Mesenchymal stem cell (in vitro differentiated cells and primary cell): ENCODE data around the gene CCDC158.

ENCODE experiments used
- DNase-seq: peaks from one replicate; pipeline ENCODE4 v3.0.0-alpha.2; 2013
- H2AFZ ChIP-seq: one replicate; pipeline ENCODE4 v1.6.1; 2013; ENCODE audit warnings: low read depth, mild to moderate bottlenecking, control low read depth, inconsistent platforms, low read length, moderate library complexity
- H2AK5ac ChIP-seq: 2 replicates; pipeline ENCODE4 v1.6.1; 2013; ENCODE audit warnings: low read length, moderate library complexity, mild to moderate bottlenecking, inconsistent platforms; ENCODE audit not compliant: severe bottlenecking
- H2BK120ac ChIP-seq: one replicate; pipeline ENCODE4 v1.6.1; 2013; ENCODE audit warnings: low read depth, mild to moderate bottlenecking, inconsistent platforms, low read length, moderate library complexity
- H2BK12ac ChIP-seq, 2 experiments: one replicate each; pipeline ENCODE4 v1.6.1; 2013; ENCODE audit warnings: inconsistent platforms in 2 of 2, low read length in 2 of 2, mild to moderate bottlenecking in 2 of 2, moderate library complexity in 2 of 2, control low read depth in 1 of 2
- H2BK15ac ChIP-seq: one replicate; pipeline ENCODE4 v1.6.1; 2013; ENCODE audit warnings: mild to moderate bottlenecking, low read depth, inconsistent platforms; ENCODE audit not compliant: poor library complexity, severe bottlenecking
- H2BK5ac ChIP-seq: 2 replicates; pipeline ENCODE4 v1.6.1; 2013; ENCODE audit warnings: low read depth, mild to moderate bottlenecking, low read length, control low read depth, inconsistent platforms; ENCODE audit not compliant: poor library complexity, severe bottlenecking
- H3K14ac ChIP-seq, 2 experiments: one replicate each; pipeline ENCODE4 v1.6.1; 2013; ENCODE audit warnings: inconsistent platforms in 2 of 2, low read length in 2 of 2, control low read depth in 1 of 2, mild to moderate bottlenecking in 1 of 2, moderate library complexity in 1 of 2
- H3K18ac ChIP-seq, 2 experiments: one replicate each; pipeline ENCODE4 v1.6.1; 2013; ENCODE audit warnings: inconsistent platforms in 2 of 2, low read length in 2 of 2, control low read depth in 1 of 2, low read depth in 1 of 2, mild to moderate bottlenecking in 1 of 2
- H3K23ac ChIP-seq, 2 experiments: one replicate each; pipeline ENCODE4 v1.6.1; 2013; ENCODE audit warnings: inconsistent platforms in 2 of 2, low read length in 2 of 2, mild to moderate bottlenecking in 2 of 2, moderate library complexity in 2 of 2, control low read depth in 1 of 2
- H3K27ac ChIP-seq: 2 replicates; pipeline ENCODE4 v1.5.1; 2013; ENCODE audit warnings: mild to moderate bottlenecking, moderate library complexity, low read length, control low read depth, inconsistent platforms; ENCODE audit not compliant: poor library complexity, severe bottlenecking
- H3K27me3 ChIP-seq, 2 experiments: 2 replicates each; pipeline versions ENCODE4 v1.6.1 to v1.7.0; 2013; ENCODE audit warnings: low read length in 2 of 2, mild to moderate bottlenecking in 2 of 2, moderate library complexity in 2 of 2, control low read depth in 1 of 2, inconsistent platforms in 1 of 2; ENCODE audit not compliant: control insufficient read depth in 1 of 2, insufficient read depth in 1 of 2
- H3K36me3 ChIP-seq, 2 experiments: 2 replicates each; pipeline versions ENCODE4 v1.6.1 to v1.7.0; 2013; ENCODE audit warnings: low read length in 2 of 2, control low read depth in 1 of 2, inconsistent platforms in 1 of 2, low read depth in 1 of 2, mild to moderate bottlenecking in 1 of 2; ENCODE audit not compliant: insufficient read depth in 2 of 2, control insufficient read depth in 1 of 2
- H3K4ac ChIP-seq, 2 experiments: one replicate each; pipeline ENCODE4 v1.6.1; 2013; ENCODE audit warnings: inconsistent platforms in 2 of 2, low read length in 2 of 2, mild to moderate bottlenecking in 2 of 2, moderate library complexity in 2 of 2, control low read depth in 1 of 2, low read depth in 1 of 2
- H3K4me1 ChIP-seq: 2 replicates; pipeline ENCODE4 v1.6.1; 2013; ENCODE audit warnings: low read depth, low read length, control low read depth; ENCODE audit not compliant: control insufficient read depth, insufficient read depth
- H3K4me2 ChIP-seq: 2 replicates; pipeline ENCODE4 v1.6.1; 2013; ENCODE audit warnings: low read length, mild to moderate bottlenecking, inconsistent platforms; ENCODE audit not compliant: poor library complexity, severe bottlenecking
- H3K4me3 ChIP-seq, 2 experiments: 2 replicates each; pipeline versions ENCODE4 v1.5.1 to v1.7.0; 2013; ENCODE audit warnings: low read length in 2 of 2, mild to moderate bottlenecking in 2 of 2, control low read depth in 1 of 2, low read depth in 1 of 2; ENCODE audit not compliant: insufficient read depth in 1 of 2
- H3K79me1 ChIP-seq: replicated peaks from 2 replicates; pipeline ENCODE4 v1.6.1; 2013; ENCODE audit warnings: mild to moderate bottlenecking, control low read depth, low read length, inconsistent platforms; ENCODE audit not compliant: poor library complexity, severe bottlenecking
- H3K9ac ChIP-seq: 2 replicates; pipeline ENCODE4 v1.7.0; 2013; ENCODE audit warnings: mild to moderate bottlenecking, low read length, moderate library complexity
- H3K9me3 ChIP-seq: 2 replicates; pipeline ENCODE4 v1.7.0; 2013; ENCODE audit warnings: mild to moderate bottlenecking, low read length; ENCODE audit not compliant: control insufficient read depth
- H4K8ac ChIP-seq: one replicate; pipeline ENCODE4 v1.6.1; 2013; ENCODE audit warnings: inconsistent platforms, mild to moderate bottlenecking, low read length, moderate library complexity
- H4K91ac ChIP-seq: one replicate; pipeline ENCODE4 v1.6.1; 2013; ENCODE audit warnings: mild to moderate bottlenecking, low read length, inconsistent platforms
- WGBS: methylation state at CpG from one replicate; pipeline ENCODE4 v1.1.7; 2013; ENCODE audit warnings: mixed read lengths; 5-methylcytosine and 5-hydroxymethylcytosine counted together

CCDC158 gene

GRCh38 chr4:76375703-76376102 is 45.2 kb downstream of the CCDC158 start:
- DNase-seq, result no peak
- H3K36me3 ChIP-seq, result no peaks in the 10 kb centered on the region
- H3K9ac ChIP-seq, result peak overlapping the region; percentile 39
- H3K27ac ChIP-seq, result no peak overlapping the region
- no peak overlapping the region for H3K23ac ChIP-seq
- no peak overlapping the region for H4K91ac ChIP-seq
- H2BK12ac ChIP-seq, result no peak overlapping the region
- H3K4me3 ChIP-seq, result peak overlapping the region in 1 of 2 experiments; percentile 30
- no peak overlapping the region for H2AFZ ChIP-seq
- H3K27me3 ChIP-seq, result no peaks in the 10 kb centered on the region
- no CpG with 5 or more reads among the region's 1 CpG for WGBS
- H4K8ac ChIP-seq, result no peak overlapping the region
- H3K4me1 ChIP-seq, result peaks cover 2% of the 10 kb centered on the region
- H2AK5ac ChIP-seq, result no peak overlapping the region
- no peak overlapping the region for H3K14ac ChIP-seq
- H3K4ac ChIP-seq, result no peak overlapping the region
- no peak overlapping the region for H3K18ac ChIP-seq
- no peaks in the 10 kb centered on the region for H3K79me1 ChIP-seq
- no peak overlapping the region for H2BK15ac ChIP-seq
- H2BK5ac ChIP-seq, result no peak overlapping the region
- no peak overlapping the region for H2BK120ac ChIP-seq
- peaks cover 4% of the 10 kb centered on the region for H3K9me3 ChIP-seq
- no peak overlapping the region for H3K4me2 ChIP-seq

DNA sequence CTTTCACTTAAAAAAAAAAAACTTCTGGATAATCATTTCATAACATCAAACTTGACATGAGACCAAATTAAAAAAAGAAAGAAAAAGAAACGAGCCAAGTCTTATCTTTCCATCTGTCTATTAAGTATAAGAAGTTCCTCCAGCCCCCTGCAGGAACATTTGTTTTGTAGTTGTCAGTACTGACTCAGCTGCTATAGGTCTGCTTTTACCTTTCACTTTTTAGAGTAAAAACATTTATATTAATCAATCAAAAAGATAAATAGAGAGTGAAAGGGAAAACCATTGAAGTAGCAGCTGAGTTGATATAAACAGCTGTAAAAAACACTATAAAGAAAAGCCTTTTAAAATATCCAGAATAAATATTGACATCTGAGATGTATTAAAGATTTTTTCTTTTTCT is 46.1 kb downstream of the CCDC158 start:
- Histone ChIP-seq H4K91ac (no peak overlapping the region), H3K79me1 (no peaks in the 10 kb centered on the region), H2BK5ac (no peak overlapping the region), H3K4me3 (no peak overlapping the region), H3K9me3 (no peaks in the 10 kb centered on the region), H2BK15ac (no peak overlapping the region), H2BK120ac (no peak overlapping the region), H3K14ac (no peak overlapping the region), H3K36me3 (no peaks in the 10 kb centered on the region), H4K8ac (no peak overlapping the region), H3K9ac (peak overlapping the region; percentile 39), H2AK5ac (no peak overlapping the region), H3K4me2 (no peak overlapping the region), H2AFZ (no peak overlapping the region), H2BK12ac (no peak overlapping the region), H3K4me1 (peaks cover 2% of the 10 kb centered on the region), H3K27ac (no peak overlapping the region), H3K18ac (no peak overlapping the region), H3K23ac (no peak overlapping the region), H3K27me3 (peaks cover 0 to 5% of the 10 kb centered on the region in 2 experiments), H3K4ac (no peak overlapping the region)
- DNase-seq, result no peak
- WGBS, result no CpG with 5 or more reads among the region's 1 CpG

- peaks cover 0 to 5% of the 10 kb centered on the region in 2 experiments for H3K27me3 ChIP-seq
- H2AK5ac ChIP-seq, result no peak overlapping the region
- no peak overlapping the region for H2BK120ac ChIP-seq
- no peaks in the 10 kb centered on the region for H3K36me3 ChIP-seq
- H3K23ac ChIP-seq, result no peak overlapping the region
- H3K4me3 ChIP-seq, result no peak overlapping the region
- H3K4me2 ChIP-seq, result no peak overlapping the region
- no peak overlapping the region for H4K91ac ChIP-seq
- no peak overlapping the region for H3K4ac ChIP-seq
- 79% methylated on average over 5 of the region's 6 CpGs for WGBS
- H4K8ac ChIP-seq, result no peak overlapping the region
- H2BK12ac ChIP-seq, result no peak overlapping the region
- H3K9me3 ChIP-seq, result no peaks in the 10 kb centered on the region
- H3K9ac ChIP-seq, result peak overlapping the region; percentile 51
- H2BK15ac ChIP-seq, result no peak overlapping the region
- H3K18ac ChIP-seq, result no peak overlapping the region
- no peak for DNase-seq
- no peak overlapping the region for H2BK5ac ChIP-seq
- peaks cover 2% of the 10 kb centered on the region for H3K4me1 ChIP-seq
- H3K79me1 ChIP-seq, result no peaks in the 10 kb centered on the region
- H2AFZ ChIP-seq, result no peak overlapping the region
- no peak overlapping the region for H3K27ac ChIP-seq
- no peak overlapping the region for H3K14ac ChIP-seq
These were observed 46.9 kb downstream of the CCDC158 start for GRCh38 chr4:76373919-76374552.

DNA sequence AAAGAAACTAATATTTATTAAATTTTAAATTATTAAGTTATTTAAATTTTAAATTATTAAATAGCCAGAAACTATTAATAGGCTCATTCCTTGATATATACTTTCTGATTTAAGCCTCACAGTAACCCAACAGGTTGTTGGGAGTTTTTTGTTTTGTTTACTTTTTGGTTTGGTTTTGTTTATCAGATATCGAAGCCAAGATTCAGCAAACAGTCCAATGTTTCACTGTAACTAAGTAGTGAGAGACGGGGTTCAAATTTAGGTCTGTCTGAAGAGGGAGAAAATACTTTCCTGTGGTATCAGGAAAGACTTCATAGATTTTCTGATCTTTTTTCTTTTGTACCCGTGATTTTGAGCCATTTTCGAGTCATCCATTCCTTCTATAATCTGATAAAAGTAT is 54.2 kb downstream of the CCDC158 start:
- H3K23ac ChIP-seq, result no peak overlapping the region
- no peak overlapping the region for H3K4me3 ChIP-seq
- peaks cover 0 to 5% of the 10 kb centered on the region in 2 experiments for H3K27me3 ChIP-seq
- no peak overlapping the region for H3K27ac ChIP-seq
- no peak overlapping the region for H3K4me2 ChIP-seq
- H2AK5ac ChIP-seq, result no peak overlapping the region
- H2BK15ac ChIP-seq, result no peak overlapping the region
- no peak for DNase-seq
- H3K36me3 ChIP-seq, result no peaks in the 10 kb centered on the region
- H2BK5ac ChIP-seq, result no peak overlapping the region
- H3K9ac ChIP-seq, result no peak overlapping the region
- H3K18ac ChIP-seq, result no peak overlapping the region
- no peak overlapping the region for H2BK120ac ChIP-seq
- no peaks in the 10 kb centered on the region for H3K9me3 ChIP-seq
- no peaks in the 10 kb centered on the region for H3K4me1 ChIP-seq
- no peak overlapping the region for H4K91ac ChIP-seq
- no peak overlapping the region for H2AFZ ChIP-seq
- no peak overlapping the region for H3K14ac ChIP-seq
- WGBS, result 89% methylated on average over 4 of the region's 4 CpGs
- no peak overlapping the region for H3K4ac ChIP-seq
- H2BK12ac ChIP-seq, result no peak overlapping the region
- no peak overlapping the region for H4K8ac ChIP-seq
- no peaks in the 10 kb centered on the region for H3K79me1 ChIP-seq
